ENCODE data around the gene CYB5R4. TPM values are rescaled to one million over a fixed set of nuclear protein-coding genes. Genes with fewer than 3 reads are reported as not detected.
"Not testable (repeated sequence)": the region's sequence is repeated elsewhere in the genome, so short reads cannot be mapped to it uniquely, and the experiment has no call there.

The CYB5R4 gene
- total RNA-seq, 1 experiment from 2014 or later, result 28.9 TPM

DNA sequence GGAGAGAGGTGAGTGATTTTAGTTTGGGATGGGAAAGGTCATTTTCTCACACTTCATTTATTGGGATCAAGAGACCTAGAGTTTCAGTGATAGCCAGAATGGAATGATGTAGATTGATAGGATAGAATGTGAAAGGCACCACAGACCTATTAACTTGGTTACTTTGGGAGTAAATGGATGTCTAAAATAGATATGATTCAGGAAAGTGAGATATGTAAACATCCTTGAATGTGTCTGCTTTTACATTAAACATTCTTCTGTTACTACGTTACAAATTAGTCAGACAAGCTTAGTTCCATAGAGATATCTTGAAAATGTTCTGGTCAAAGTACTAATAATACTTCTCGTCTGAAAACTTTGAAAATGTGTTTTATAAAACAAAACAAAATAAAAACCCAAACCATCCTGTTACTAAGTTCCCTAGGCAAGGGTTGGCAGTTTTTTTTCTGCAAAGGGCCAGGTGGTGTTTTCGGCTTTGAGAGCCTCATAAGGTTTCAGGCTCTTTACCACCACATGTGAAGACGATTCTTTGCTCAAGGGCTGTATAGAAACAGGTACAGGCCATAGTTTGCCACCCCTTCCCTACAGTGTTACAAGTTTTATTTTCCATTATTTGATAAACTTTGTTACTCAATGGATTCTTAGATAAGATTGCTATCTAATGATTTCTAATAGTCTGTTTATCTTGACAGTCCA, 3.4 kb downstream of the CYB5R4 start:
- DNase-seq (ENCODE audit: low read depth), result no peak

DNA sequence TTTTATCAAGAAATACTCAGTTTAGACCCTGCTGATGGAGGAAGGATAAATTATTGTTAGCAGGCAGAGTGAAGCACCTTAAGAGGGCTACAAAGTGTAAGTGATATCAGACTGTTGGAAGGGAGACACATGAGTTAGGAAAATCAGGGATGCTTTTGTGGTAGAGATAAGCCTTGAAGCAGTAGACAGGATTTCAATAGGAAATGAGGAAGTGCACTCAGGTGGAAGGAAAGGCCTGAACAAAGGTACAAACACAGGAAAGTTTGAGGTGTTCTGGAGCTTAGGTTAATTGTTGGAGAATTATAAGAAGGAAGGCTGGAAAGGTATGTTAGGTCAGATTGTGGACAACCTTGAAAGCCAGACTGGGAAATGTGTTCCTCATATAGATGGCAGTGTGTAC, 7.6 kb downstream of the CYB5R4 start:
- DNase-seq (ENCODE audit: low read depth), result no peak

DNA sequence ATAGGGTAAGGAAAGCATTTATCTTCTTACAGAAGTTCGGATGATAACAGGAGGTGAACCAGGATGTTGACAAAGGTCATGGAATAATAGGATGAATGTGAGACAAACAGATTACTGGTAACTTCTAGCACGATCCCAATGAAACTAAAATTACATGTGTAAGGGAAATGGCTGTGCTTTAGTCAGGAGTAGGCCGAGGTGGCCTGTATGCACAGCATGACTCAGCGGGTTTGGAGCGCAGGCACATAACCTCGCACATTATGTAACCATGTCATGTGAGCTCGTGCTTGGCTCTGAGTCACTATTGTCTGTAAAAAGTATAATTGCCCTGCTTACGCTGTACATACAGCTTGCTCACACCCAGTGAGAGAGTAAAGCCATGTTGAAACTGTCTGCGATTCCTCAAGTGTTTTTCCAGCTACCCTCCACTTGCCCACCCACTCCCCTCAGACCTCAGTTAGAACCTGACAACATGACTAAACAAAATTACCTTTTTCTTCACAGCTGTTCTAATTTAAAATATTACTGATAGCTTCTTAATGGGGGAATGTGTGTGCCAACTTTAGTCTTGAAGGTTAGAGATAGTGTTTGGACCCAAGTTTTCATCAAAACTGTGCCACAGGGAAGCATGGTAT, 8.2 kb downstream of the CYB5R4 start:
- DNase-seq (ENCODE audit: low read depth), result peak; percentile 90

DNA sequence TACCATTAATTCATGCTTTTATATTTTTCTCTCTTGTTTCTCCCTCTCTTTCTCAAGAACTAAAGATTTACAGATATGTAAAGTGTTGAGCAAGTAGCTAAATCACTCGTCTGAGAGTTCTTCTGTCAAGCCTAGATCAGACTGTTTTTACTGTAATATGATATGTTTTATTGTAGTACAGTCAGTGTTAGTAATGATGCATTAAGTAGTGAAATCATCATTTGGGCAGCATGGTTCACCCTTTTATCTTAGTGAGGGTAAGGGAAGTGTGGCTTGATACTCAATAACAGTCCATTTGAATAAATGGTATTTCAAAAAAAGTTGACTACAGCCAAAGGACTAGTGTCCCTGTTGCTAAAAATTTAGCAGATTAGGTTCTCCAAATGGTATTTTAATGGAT, 9.2 kb downstream of the CYB5R4 start:
- peak; percentile 80 for DNase-seq (ENCODE audit: low read depth)

DNA sequence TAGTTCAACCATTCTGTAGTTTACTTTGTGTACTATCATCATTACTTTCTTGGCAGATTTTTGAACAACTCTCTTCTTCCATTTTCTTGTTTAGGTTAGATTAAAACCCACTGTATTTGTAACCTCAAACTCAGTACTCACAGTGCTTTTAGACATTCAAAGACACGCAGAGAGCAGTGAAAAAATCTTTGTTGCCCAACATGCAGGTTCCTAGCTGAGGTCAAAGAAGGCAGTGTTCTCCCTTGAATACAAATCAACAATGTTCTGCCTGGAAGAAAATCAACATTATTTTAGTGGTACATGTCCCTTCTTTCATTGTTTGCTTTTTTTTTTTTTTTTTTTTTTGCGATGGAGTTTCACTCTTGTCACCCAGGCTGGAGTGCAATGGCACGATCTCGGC, 11.2 kb downstream of the CYB5R4 start:
- DNase-seq (ENCODE audit: low read depth), result no peak

DNA sequence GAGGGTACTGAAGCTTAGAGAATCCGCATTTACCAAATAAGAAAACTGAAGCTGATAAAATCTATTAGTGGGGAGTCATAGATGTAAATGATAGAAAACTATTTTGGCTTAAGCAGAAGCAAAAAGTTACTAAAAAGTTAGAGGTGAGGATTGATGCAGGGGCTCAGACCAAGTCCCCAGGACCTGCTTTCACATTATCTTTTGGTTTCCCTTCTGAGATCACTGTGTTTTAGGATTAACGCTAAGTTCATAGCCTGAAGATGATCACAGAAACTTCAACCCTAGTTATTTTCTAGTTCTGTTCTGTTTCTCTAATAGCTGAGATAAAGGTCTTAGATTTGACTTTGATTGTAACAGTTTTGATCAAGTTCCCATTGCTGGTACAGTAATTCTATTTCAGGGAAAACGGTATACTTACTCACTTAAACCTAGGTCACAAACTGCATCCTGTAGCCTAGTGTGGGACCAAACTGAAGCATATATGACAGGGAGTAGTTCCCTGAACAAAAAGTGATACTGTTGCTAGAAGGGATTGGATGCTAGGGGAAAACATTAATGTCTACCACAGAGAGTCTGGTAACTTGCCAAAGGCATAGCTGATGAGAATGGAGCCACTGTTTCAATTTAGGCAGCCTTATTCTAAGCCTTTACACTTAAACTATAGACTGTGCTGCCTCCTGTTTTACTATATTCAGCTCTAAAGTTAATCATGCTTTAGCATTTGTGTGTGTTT, 13.1 kb downstream of the CYB5R4 start:
- DNase-seq (ENCODE audit: low read depth), result peak; percentile 26

DNA sequence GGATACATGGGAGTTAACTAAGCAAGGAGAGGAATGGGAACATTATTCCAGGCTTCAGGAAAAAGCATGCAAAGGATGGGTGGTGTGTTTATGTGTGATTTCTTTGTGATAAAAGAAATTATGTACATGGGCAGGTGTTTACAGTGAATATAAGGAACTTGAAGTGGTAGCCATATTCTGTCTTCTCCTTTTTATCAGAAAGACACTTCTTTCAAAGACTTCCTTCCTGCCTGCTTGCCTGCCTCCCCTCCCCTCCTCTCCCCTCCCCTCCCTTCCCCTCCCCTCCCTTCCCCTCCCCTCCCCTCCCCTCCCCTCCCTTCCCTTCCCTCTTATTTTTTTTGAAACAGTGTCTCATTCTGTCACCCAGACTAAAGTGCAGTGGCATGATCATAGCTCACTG, 14.4 kb downstream of the CYB5R4 start:
- DNase-seq (ENCODE audit: low read depth), result no peak

DNA sequence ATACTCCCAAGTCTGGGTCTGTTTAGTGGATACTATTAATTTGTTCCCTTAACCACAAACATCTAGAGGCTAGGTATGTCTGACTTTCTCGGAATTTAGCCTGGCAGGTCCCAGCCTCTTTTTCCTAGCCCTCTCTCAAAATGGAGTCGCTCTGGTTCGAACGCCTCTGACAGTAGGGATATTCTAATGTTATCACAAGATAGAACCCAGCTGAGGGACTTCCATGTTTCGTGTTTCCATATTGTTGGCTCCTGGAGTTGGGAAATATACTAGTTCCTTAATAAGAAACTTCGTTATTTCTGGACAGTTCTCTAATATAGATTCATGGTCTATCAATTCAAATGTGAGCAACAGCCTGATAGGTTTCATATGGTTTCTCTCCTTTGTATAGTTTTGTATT, 16.4 kb downstream of the CYB5R4 start:
- DNase-seq (ENCODE audit: low read depth), result no peak

DNA sequence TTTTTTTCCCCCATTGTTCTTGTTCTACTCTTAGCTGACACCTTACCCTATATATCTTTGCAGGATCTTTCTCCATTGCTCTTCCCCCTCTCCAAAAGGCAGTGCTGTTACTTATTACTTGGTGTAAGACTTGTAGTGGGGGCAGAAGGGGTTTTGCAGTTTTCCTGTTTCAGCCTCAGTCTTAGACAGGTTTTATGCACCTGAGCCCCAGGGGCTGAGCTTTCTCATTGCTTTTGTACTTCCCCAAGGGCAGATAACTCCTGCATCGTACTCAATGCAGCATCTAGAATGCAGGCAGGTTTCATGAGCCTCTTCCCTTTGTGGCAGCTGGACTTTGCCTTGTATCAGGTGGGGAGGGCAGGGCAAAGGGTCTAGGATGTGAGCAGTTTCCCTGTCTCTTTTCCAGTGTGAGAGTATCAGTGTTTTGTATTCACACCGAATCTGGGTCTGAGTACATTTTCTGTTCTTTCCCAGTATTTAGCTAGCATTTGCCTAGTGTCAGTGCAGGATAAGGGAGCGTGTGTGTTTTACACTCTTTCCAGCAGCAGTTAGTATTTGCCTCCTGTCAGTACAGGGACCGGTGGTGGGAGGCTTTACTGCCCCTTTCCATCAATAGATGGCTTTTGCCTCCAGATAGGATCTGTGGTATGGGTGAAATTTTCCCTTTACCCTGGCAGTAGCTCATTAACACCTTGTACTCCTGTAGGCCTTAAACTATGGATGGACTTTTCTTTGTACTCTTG, 19.6 kb downstream of the CYB5R4 start:
- DNase-seq (ENCODE audit: low read depth), result no peak

DNA sequence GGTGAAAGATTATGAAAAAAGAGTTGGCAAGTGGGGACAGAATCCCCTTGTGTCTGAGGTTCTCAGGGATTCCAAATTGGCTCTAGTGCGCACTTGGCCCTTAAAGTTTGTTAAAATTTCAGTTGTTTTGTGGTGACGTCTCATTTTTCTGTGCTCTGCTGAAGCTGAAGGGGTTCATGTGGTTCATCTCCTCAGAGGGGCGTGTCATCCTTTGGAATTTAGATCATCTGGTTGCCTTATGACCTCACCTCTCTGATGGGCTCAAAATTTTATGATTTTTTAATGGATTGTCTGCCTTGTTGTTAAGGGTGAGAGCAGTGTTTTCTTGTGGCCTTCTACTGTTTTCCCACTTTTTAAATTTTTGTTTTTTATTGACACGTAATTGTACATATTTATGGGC, 20.3 kb downstream of the CYB5R4 start:
- peak; percentile 14 for DNase-seq (ENCODE audit: low read depth)

DNA sequence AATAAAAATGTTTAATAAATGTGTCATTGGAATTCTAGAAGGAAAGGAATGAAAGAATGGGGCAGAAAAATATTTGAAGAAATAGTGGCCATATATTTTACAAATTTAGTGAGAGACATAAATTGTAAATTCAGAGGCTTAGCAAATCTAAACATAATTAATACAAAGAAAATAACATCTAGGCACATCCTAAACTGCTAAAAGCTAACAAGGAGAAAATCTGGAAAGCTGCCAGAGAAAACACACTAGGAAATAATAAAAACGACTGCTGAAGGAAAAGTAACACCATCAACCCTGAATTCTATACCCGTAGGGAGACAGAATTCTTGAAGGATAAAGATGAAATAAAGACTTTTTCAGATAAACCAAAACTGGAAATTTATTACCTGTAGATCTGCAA, 23.8 kb downstream of the CYB5R4 start:
- no peak for DNase-seq (ENCODE audit: low read depth)

DNA sequence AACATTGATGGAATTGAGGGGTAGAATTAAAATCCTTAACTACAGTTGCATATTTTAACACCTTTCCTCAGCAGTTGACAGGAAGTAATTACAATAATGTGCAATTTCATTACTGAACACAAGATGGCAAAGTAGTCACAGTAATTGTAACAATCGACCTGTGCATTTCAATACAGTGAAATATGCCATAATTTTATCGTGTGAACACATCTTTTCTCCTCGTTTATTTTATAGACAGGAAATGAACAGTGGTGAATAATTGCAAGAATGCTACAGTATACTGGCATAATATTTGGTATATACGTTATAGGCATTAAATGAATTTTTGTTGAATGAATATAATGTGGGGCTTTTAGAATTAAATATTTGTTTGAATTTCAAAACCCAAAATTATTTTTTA, 25.0 kb downstream of the CYB5R4 start:
- DNase-seq (ENCODE audit: low read depth), result peak; percentile 58

DNA sequence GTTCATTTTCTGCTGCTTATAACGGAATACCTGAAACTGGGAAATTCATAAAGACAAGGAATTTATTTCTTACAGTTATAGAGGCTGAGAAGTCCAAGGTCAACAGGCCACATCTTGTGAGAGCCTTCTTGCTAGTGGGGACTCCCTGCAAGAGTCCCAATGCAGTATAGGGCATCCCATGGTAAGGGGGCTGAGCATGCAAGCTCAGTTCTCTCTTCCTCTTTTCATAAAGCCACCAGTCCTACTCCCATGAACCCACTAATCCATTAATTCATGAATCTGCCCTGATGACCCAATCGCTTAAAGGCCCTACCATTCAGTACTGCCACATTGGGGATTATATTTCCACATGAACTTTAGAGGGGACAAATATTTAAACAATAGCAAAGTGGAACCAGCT, 26.5 kb downstream of the CYB5R4 start:
- DNase-seq (ENCODE audit: low read depth), result no peak

DNA sequence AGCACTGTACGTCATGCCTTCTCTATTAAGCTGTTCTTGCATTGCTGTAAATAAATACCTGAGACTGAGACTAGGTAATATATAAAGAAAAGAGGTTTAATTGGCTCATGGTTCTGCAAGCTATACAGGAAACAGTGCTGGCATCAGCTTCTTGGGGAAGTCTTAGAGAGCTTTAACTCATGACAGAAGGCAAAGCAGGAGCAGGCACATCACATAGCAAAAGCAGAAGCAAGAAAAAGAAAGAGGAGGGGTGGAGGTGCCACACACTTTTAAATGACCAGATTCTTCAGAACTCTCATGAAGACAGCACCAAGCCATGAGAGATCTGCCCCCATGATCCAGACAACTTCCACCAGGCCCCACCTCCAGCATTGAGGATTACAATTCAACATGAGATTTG, 30.1 kb downstream of the CYB5R4 start:
- no peak for DNase-seq (ENCODE audit: low read depth)

DNA sequence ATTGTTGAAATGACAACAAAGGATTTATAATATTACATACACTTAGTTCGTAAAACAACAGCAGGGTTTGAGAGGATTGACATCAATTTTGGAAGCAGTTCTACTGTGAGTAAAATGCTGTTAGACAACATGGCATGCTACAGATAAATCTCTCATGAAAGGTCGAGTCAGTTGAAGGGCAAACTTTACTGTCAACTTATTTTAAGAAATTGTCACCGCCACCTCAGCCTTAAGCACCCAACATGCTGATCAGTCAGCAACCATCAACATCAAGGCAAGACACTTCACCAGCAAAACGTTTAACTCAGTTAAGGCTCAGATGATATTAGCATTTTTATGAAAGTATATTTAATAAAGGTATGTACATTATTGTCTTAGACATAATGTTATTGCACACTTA, 31.0 kb downstream of the CYB5R4 start:
- no peak for DNase-seq (ENCODE audit: low read depth)

DNA sequence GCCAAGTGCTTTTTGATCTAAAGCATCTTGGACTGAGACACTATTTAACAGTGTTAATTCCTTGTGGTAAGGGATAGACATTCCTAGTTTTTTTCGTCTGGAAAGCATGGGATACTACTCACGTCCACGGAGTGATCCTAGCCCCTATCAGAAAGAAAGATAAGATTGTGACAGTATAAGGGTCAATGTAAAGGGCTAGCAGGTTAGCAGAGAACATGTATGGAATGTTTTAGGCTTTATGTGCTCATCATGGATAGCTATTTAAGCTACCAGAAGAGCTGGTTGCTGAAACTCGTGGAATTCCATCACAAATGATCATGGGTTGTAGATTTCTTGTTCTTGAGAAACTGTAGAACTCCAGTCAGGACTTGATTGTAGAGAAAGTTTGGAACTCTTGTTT, 32.1 kb downstream of the CYB5R4 start:
- no peak for DNase-seq (ENCODE audit: low read depth)

DNA sequence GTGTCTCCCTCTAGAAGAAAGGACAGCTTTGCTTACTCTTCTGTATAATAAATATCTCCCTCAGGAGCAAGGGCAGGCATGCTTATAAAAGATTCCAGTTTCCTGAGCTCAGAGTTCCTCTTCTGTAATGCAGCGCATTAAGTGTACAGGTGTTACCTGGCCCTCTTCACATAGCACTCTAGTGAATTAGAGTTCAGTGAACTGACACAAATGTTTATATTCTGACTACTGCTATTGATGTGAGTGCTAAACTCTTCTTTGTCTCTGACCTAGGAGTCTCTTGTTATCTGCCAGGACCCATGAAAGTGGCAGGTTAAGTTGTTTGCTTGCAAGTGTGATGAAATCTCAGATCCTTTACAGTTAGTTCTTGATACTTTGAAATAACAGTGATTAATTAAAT, 33.5 kb downstream of the CYB5R4 start:
- no peak for DNase-seq (ENCODE audit: low read depth)

DNA sequence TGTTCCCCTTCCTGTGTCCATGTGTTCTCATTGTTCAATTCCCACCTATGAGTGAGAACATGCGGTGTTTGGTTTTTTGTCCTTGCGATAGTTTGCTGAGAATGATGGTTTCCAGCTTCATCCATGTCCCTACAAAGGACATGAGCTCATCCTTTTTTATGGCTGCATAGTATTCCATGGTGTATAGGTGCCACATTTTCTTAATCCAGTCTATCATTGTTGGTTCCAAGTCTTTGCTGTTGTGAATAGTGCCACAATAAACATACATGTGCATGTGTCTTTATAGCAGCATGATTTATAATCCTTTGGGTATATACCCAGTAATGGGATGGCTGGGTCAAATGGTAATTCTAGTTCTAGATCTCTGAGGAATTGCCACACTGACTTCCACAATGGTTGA, 37.6 kb downstream of the CYB5R4 start:
- DNase-seq (ENCODE audit: low read depth), result not testable (repeated sequence)

DNA sequence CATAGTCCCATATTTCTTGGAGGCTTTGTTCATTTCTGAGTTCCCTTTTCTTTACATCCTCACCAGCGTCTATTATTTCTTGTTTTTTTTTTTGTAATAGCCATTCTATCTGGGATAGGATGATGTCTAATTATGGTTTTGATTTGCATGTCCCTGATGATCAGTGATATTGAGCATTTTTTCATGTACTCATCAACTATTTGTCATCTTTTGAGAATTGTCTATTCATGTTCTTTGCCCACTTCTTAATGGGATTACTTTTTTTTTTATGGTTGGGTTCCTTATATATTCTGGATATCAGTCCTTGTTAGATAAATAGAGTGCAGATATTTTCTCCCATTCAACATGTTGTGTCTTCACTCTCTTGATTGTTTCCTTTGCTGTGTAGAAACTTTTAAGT, 42.1 kb downstream of the CYB5R4 start:
- DNase-seq (ENCODE audit: low read depth), result no peak

DNA sequence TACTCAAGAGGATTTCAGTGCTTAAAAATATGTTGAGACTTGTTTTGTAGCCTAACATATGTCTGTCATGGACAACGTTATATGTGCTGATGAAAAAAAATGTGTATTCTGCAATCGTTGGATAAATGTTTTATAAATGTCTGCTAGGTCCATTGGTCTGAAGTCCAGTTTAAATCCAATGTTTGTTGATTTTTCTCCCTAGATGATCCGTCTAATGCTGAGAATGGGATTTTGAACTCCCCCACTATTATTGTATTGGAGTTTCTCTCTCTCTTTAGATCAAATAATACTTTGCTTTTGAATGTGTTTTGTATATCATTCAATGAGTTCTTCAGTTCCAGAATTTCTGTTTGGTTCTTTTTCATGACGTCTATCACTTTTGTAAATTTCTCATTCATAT, 44.9 kb downstream of the CYB5R4 start:
- no peak for DNase-seq (ENCODE audit: low read depth)

DNA sequence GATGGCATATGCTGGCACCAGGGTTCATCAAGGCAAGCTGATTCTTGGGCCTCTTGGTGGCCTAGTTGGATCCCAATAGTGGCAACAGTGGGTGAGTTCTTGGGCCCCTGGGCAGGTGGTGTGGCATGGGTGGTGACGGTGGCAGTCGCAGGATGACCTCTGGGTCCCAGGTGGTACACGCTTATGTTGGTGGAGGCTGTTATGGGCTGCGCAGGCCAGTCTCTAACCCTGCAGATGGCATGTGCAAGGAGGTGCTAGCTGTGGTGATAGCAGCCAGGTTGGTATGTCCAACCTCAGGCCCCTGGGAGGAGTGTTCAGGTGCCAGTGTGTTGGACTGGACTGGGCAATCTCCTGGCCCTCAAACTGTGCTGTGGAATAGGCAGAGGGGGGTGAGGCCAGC, 46.2 kb downstream of the CYB5R4 start:
- DNase-seq (ENCODE audit: low read depth), result no peak

DNA sequence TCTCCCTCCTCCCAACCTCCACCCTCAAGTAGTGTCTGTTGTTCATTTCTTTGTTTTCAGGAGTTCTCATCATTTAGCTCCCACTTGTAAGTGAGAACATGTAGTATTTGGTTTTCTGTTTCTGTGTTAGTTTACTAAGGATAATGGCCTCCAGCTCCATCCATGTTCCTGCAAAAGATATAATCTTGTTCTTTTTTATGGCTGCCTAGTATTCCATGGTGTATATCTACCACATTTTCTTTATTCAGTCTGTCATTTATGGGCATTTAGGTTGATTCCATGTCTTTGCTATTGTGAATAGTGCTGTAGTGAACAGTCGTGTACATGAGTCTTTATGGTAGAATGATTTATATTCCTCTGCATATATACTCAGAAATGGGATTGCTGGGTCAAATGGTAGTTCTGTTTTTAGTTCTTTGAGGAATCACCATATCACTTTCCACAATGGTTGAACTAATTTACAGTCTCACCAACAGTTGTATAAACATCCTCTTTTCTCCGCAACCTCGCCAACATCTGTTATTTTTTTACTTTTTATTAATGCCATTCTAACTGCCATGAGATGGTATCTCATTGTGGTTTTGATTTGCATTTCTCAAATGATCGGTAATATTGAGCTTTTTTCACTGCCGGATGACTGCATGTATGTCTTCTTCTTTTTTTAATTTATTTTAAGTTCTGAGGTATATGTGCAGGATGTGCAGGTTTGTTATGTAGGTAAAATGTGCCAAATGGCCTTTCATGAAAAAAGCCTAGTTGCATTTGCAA, 48.3 kb downstream of the CYB5R4 start:
- DNase-seq (ENCODE audit: low read depth), result peak; percentile 26
